Upper lobe of right lung (tissue), 1 donor: Measurements from ENCODE around the gene LZTS2. TPM values are rescaled to one million over a fixed set of nuclear protein-coding genes. Genes with fewer than 3 reads are reported as not detected.

Source experiments
- ATAC-seq: fragments of 200-7000 bp; cut with Tn5 transposase; one replicate; pipeline ENCODE4 v1.9.1; 2020; ENCODE audit warnings: mild to moderate bottlenecking, moderate library complexity
- DNase-seq: peaks from one replicate; pipeline ENCODE4 v3.0.0-alpha.2; 2020
- H3K27ac ChIP-seq: fragments of 200-600 bp; one replicate; pipeline ENCODE4 v1.8.0; 2022
- H3K27me3 ChIP-seq: fragments of 200-600 bp; one replicate; pipeline ENCODE4 v1.8.0; 2022; ENCODE audit warnings: mild to moderate bottlenecking
- H3K36me3 ChIP-seq: fragments of 200-600 bp; one replicate; pipeline ENCODE4 v1.8.0; 2022
- H3K4me1 ChIP-seq: fragments of 200-600 bp; one replicate; pipeline ENCODE4 v1.8.0; 2022
- H3K4me3 ChIP-seq: fragments of 200-600 bp; one replicate; pipeline ENCODE4 v1.8.0; 2022; ENCODE audit warnings: mild to moderate bottlenecking
- H3K9me3 ChIP-seq: fragments of 200-600 bp; one replicate; pipeline ENCODE4 v1.8.0; 2022
- CTCF ChIP-seq: fragments of 200-600 bp; IDR thresholded peaks from one replicate; pipeline ENCODE4 v1.8.0; 2022; ENCODE audit warnings: antibody characterized with exemption
- intact Hi-C: fragments of 100-400 bp; cut with DNase I; formaldehyde crosslinking; loops from one replicate; pipeline ENCODE4 v1.11.0; 2022
- total RNA-seq: library from RNA; stranded (reverse); fragmentation: NEBNext Ultra II Directional; extraction: Animal tissue kit (Norgen Biotek cat#: 25700); gene quantifications from one replicate; pipeline ENCODE4 v1.2.1, GENCODE V29; 2021
- donor health status: DM: no; HTN: yes; CAD: no; lungs with severe emphysema.

Gene LZTS2
- total RNA-seq, 1 donor from 2014 or later: 50.0 TPM

GRCh38 chr10:101035314-101035713, 35.7 kb downstream of the LZTS2 start:
- intact Hi-C loops: no loop called here
- no peak overlapping the region for H3K4me3 ChIP-seq
- H3K9me3 ChIP-seq: no peaks in the 10 kb centered on the region
- no peaks in the 10 kb centered on the region for H3K27me3 ChIP-seq
- H3K4me1 ChIP-seq: peaks cover 13% of the 10 kb centered on the region
- TF ChIP-seq CTCF: no peak
- ATAC-seq (no peak), DNase-seq (no peak)
- H3K36me3 ChIP-seq: peaks cover 57% of the 10 kb centered on the region
- no peak overlapping the region for H3K27ac ChIP-seq

GRCh38 chr10:101035916-101036702, 36.5 kb downstream of the LZTS2 start:
- Histone ChIP-seq H3K27ac (no peak overlapping the region), H3K27me3 (no peaks in the 10 kb centered on the region), H3K9me3 (no peaks in the 10 kb centered on the region), H3K4me3 (no peak overlapping the region), H3K36me3 (peaks cover 57% of the 10 kb centered on the region), H3K4me1 (peaks cover 8% of the 10 kb centered on the region)
- no peak for ATAC-seq
- intact Hi-C loops: no loop called here
- no peak for DNase-seq
- no peak for TF ChIP-seq CTCF

GRCh38 chr10:101036726-101037125, 37.1 kb downstream of the LZTS2 start:
- Histone ChIP-seq H3K9me3 (no peaks in the 10 kb centered on the region), H3K4me3 (no peak overlapping the region), H3K27ac (no peak overlapping the region), H3K27me3 (no peaks in the 10 kb centered on the region), H3K4me1 (peaks cover 13% of the 10 kb centered on the region), H3K36me3 (peaks cover 57% of the 10 kb centered on the region)
- no peak for TF ChIP-seq CTCF
- no peak for DNase-seq
- ATAC-seq: no peak
- intact Hi-C loops: no loop called here

GRCh38 chr10:101038484-101038883, 38.9 kb downstream of the LZTS2 start:
- H3K4me3 ChIP-seq: no peak overlapping the region
- DNase-seq: no peak
- intact Hi-C loops: no loop called here
- H3K36me3 ChIP-seq: peaks cover 57% of the 10 kb centered on the region
- no peak for ATAC-seq
- H3K27me3 ChIP-seq: no peaks in the 10 kb centered on the region
- TF ChIP-seq CTCF: no peak
- H3K9me3 ChIP-seq: no peaks in the 10 kb centered on the region
- H3K4me1 ChIP-seq: peaks cover 17% of the 10 kb centered on the region
- no peak overlapping the region for H3K27ac ChIP-seq

- Histone ChIP-seq H3K27ac (no peak overlapping the region), H3K4me1 (peaks cover 20% of the 10 kb centered on the region), H3K27me3 (no peaks in the 10 kb centered on the region), H3K4me3 (no peak overlapping the region), H3K9me3 (no peaks in the 10 kb centered on the region), H3K36me3 (peaks cover 51% of the 10 kb centered on the region)
- intact Hi-C loops: no loop called here
- TF ChIP-seq CTCF: no peak
- ATAC-seq (no peak), DNase-seq (no peak)
Measured at GRCh38 chr10:101040061-101040460, 40.5 kb downstream of the LZTS2 start.

- TF ChIP-seq CTCF: no peak
- H3K9me3 ChIP-seq: no peaks in the 10 kb centered on the region
- intact Hi-C loops: no loop called here
- H3K27me3 ChIP-seq: no peaks in the 10 kb centered on the region
- no peak for DNase-seq
- peaks cover 20% of the 10 kb centered on the region for H3K4me1 ChIP-seq
- peaks cover 43% of the 10 kb centered on the region for H3K36me3 ChIP-seq
- no peak for ATAC-seq
- H3K27ac ChIP-seq: no peak overlapping the region
- H3K4me3 ChIP-seq: no peak overlapping the region
Measured at GRCh38 chr10:101040851-101041250, 41.2 kb downstream of the LZTS2 start.
